DMS153 treated with DMSO at 0.1 percent for 48 hours (cell line): Measurements from ENCODE around the gene ICE1.
"Not testable (repeated sequence)": the region's sequence is repeated elsewhere in the genome, so short reads cannot be mapped to it uniquely, and the experiment has no call there.

Experiments used
- DNase-seq: peaks from one replicate; lab custom pipeline; 2025; ENCODE audit not compliant: unreplicated experiment; lab: John Stamatoyannopoulos, UW

ICE1 gene

DNA sequence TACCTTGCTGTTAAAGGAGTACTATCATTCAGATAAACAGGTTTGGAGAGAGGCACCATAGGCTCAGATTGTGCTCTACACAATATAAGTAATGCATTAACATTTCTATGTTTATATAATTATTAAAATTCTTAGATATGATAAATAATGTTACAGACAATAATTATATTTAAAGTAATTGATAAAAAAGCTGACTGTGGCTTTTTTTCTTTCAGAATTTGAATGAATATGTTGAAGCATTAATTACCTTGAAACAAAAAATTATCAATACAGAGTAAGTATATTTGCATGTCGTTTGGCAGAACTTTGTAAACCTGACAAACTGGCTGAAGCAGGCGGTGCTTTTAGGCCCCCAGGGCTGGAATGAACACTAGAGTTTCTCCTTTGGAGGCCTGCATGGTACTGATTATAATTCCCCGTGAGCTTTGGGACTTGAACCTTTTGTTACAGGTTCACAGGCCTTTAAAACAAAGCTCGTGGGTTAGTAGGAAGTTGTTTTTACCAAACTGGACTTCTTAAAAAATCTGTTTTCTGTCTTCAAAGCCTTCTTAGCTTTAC, 13.8 kb downstream of the ICE1 start:
- DNase-seq, result no peak

DNA sequence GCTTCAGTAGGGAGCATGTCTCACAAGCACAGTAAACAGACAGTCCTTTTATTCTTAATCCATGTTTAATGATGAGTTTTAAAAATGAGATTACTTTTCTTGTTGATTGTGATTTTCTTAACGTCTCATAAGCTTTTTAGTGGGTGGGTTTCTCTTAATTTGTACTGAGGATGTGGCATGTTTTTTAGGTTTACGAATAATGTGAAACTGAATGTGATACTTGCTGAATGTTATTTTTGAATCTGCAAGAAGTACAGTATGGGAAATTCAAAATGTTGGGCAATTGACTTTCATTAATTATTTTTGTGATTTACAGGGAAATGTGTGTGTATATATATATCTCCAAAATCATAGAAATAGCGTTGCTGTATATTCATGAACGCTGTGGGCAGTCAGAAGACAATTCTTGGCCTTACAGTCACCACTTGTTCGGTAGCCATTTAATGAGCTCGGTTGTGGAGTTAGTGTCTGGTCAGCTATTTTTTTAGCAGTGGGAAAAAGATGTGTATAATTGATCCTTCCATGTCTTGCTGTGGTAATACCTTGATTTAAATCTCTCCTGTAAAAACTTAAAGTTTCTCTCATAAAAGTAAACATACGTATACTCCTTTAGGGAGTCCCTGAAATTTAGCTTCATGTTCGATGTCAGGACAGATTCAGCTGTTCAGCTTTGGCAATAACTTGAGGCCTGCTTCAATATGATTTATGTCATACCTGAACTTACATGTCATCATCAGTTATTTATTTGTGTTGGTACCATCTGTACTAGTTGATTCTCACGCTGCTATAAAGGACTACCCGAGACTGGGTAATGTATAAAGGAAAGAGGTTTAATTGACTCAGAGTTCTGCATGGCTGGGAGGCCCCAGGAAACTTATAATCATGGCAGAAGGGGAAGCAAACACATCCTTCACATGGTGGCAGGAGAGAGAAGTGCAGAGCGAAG, 15.0 kb downstream of the ICE1 start:
- DNase-seq, result no peak

DNA sequence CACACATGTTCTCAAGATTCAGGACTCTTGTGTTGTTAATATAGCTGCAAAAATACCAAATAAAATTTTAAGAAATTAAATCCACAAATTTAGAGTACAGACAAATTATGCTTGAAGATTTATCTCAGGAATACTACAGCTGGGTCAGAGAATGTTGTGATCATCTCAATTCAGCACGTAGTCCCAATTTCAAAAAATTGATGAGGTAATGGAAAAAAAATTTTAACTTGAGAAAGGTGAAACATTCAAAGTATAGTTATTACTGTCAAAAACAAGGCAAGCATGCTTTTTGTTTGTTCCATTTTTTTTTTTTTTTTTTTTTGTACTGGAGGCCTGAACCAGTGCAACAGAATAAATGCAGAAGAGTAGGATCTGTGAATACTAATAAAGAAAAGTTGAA, 29.4 kb downstream of the ICE1 start:
- no peak for DNase-seq

DNA sequence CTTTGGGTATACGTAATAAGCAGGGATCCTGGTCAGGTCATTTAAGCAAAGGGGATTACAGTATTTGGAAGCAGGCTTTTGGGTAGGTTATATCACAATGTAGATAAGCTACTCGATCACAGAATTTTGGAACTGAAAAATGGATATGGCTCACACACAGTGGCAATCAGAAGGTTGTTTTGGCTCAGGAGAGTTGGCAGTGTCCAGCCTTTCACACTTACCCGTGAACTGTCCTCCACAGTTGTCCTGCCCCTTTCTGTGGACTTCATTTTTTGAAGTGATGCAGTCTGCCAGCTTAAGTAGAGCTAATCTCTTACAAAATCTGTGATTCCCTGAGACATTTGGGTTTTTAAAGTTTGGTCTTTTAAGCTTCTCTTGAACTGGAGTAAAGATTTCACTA, 30.7 kb downstream of the ICE1 start:
- no peak for DNase-seq

DNA sequence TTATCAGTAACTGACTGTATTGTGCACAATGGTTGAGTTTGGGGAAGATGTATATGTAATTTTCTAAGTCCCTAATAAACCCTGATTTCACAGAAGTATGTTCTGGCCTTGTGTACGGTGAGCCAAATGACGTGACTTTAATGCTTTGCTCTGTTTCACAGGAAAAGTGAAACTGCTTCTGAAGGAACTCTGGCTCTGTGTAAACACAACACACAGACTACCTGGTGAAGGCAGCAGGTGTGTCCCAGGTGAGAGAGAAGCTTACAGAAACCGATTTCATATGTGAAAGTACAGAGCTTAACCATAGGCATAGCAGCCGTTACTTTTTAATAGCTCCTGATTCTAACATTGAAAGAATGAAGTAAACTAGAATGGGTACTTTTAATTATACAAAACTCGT, 31.9 kb downstream of the ICE1 start:
- no peak for DNase-seq

DNA sequence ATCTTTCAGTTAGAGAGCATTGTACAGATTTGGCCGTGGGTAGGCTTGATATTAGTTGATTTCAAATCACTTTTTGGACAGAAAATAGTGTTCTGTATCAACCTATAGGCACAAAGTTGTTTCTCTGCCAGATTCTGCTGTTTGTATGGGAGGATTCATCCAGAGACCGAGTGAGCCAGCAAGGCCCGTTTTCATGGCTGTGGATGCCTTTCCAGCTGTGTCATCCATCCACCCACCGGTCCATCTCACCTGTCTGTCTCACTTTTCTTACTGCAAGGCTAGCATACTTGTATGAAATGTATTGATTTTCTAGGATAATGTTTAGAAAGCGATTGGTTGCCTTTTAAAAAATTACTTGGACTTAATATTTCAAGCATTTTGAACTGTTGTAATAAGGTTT, 34.4 kb downstream of the ICE1 start:
- no peak for DNase-seq

DNA sequence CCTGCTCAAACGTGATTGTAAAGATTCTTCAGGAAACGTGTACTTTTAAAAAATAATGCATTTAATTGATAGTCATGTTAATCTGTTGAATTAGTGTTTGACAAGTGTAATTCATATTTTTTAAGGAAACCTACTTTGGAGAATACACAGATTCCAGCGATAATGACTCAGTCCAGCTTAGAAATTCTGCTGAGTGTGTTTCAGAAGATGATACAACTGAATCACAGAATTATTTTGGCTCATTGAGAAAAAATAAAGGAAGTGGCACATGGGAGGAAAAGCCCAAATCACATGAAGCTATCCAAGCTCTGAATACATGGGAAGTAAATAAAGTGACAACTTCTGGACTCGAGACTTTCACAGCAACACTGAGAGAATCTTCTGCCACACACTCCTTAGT, 37.8 kb downstream of the ICE1 start:
- DNase-seq, result no peak

DNA sequence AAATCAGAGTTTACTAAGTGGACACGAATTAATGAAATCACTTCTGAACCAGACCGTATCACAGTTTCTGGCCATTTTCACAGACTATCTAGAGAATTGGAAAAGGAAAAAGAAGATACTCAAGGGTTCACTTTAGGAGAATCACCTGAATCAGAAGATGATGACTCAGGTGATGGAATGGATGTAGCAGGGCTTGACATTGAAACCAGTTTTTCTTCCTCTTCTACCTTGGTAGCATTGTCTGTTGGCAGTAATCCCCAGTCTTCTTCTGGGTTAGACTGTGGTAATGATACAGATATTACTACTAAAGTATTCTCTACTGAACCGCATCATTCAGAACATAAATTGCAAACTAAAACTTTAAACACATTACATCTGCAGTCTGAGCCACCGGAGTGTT, 38.5 kb downstream of the ICE1 start:
- no peak for DNase-seq

DNA sequence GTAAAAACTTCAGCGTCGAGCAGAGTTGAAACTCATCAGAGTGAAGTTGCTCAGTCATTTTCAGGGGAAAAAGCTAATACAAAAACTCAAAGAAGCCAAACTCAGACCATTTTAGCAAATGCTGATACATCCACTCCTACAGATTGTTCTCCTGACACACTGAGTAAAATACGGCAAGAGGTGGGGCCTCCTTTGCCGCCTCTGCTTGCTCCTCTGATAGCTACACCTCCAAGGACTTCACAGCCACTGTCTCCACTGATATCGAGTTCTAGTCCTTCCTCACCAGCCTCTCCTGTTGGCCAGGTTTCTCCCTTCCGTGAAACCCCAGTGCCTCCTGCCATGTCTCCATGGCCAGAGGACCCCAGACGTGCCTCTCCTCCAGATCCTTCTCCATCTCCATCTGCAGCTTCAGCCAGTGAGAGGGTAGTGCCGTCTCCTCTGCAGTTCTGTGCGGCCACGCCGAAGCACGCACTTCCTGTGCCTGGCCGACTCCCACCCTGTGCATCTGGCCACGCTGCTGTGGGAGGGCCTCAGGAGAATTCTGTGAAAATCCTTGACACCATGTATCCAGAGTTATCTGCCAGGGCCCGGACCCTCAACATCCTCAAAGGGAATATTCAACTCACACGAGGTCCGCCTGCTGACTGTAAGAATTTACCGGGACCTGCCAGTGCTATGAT, 41.7 kb downstream of the ICE1 start:
- DNase-seq, result no peak

DNA sequence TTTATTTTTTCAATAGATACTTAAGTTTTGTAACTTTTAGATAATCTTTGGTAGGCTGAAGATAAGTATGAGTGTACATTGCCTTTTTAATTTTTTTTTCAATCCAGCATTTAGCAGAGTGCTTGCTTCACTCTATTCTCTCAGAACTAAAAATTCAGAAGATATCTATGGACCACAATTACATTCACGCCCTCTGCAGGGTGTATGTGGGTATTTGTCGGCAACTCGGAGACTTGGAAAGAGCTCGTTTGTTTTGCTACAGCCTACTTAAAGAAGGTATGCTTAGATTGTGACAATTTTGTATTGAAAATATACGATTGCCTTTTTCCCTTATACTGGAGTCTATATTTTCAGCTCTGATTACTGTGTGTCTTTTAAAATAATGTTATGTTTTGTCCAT, 43.8 kb downstream of the ICE1 start:
- no peak for DNase-seq

DNA sequence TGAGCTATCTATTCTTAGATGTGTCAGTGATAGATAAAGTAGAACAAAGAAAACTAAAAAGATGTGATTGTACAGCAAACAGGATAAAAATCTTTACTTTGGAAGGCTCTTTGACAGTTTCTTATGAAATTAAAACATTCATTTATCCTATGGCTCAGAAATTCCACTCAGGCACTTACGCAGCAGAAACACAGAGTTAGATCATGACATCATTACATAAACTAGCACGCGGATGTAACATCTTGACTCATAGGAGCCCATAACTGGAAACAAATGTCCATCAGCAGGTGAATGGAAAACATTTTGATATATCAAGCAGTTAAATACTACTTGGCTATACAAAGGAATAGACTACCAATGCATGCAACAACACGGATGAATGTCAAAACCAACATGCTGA, 45.3 kb downstream of the ICE1 start:
- DNase-seq, result no peak

DNA sequence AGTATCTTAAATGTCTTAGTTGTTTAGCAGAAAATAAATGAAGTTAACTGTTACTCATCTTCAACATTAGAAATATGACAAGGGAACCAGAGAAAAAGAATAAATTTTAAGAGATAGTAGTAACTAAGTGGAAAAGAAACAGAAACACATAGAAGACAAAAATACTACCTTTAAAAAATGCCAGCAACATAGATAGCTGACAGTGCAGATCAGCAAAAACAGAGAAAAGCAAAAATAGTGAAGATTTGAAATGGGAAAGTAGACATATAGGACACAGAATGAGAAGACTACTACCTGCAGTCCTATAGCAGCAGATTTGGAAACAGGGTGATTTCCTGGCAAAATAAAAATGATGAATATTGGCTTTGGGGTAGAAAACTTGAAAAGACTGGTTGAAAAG, 48.5 kb downstream of the ICE1 start:
- no peak for DNase-seq

DNA sequence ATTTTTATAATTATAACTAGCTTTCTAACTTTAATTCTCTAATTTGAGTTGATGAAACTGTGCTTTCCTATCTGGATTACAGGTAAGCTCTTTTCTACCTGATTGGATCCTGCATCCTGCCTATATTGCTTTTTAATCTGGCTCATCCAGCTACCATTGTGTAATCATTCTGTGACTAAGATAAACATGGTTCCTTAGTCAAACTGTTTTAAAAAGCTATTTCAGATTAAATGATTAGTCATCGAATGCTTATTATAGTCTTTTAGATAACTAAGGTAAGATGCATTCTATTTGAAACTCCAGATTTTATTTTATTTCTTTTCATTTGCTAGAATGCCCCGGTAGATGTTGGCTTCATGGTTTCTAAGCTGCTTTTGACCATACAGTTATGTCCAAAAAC, 50.7 kb downstream of the ICE1 start:
- no peak for DNase-seq

DNA sequence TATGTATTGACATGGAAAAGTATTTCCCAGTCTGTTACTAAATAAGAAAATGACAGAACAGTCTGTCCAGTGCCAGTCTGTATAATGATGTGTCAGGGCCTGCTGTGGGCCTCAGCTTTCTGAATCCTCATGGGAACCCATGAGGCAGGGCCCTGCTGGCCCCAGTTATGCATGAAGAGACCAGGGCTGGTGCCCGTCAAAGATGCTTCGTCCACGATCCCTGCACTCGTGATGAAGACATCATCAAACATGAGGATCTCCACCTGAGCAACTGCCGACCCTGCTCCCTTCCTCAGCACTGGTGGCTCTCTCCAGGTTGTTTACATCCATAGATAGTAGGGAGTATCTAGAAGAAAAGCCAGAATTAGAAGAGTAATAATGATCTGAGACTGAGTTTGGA, 52.5 kb downstream of the ICE1 start:
- DNase-seq, result no peak

DNA sequence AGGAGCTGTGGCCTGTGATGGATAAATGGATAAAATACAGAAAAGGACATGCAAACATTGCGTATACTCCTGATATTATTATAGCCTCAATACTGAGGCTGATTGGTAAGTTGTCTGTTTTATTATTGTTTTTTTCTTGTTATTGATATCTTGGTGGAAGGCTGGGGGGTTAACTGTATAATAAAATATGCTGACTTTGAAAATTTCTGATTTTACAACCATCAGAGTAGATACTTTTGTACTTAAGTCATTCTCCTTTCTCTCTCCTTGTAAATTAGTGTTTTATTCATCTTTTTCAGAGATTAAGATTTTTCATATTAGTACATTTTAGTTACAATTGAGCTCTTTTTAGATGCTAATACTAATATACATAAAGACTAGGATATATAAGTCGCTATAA, 53.5 kb downstream of the ICE1 start:
- DNase-seq, result no peak

DNA sequence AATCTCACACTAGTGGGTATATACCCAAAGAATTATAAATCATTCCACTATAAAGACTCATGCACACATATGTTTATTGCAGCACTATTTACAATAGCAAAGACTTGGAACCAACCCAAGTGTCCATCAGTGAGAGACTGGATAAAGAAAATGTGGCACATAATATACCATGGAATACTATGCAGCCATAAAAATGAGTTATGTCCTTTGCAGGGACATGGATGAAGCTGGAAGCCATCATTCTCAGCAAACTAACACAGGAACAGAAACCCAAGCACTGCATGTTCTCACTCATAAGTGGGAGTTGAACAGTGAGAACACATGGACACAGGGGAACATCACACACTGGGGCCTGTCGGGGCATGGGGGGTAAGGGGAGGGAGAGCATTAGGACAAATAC, 57.1 kb downstream of the ICE1 start:
- DNase-seq, result not testable (repeated sequence)

DNA sequence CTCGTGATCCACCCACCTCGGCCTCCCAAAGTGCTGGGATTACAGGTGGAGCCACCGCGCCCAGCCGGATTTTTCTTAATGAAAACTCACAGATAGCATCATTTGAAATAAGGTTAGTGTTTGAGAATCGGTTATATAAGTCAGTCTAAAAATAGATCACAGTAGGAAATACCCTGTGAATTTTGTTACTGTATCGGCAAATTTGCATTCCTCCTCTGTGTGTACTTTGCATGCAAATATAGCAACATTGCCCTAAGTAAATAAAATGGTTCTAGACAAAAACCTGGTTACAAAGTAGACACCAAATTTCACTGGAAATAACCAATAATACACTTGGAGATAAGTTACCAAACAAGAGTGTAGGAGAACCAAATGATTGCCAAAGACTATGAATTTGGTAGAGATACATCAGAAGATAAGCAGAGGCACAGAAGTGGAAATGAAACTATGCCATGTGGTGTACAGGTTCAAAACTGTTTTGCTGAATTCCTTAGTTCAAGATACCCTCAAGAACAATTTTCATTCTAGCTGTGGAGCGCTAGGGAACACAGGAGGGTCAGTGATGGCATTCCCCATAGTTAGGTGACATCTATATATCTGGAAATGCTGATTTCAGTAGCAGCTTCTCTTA, 58.1 kb downstream of the ICE1 start:
- DNase-seq, result no peak

DNA sequence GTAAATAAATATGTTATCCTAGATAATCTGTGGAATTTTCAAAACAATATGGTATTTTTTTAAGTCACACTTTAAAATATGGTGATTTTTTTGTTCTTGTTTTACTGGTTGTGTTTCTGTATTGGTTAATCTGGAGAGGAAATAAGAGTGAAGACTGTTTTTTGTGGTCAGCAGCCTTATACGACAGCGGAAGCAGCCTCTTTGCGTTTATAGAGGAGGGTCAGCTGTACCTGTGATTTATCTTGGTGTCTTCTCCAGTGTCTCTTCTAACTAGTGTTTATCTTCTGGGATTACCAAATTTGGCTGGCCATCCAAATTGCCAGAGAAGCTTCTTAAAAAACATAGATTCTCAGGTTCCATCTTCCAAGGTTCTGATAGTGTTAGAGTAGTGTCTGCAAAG, 58.7 kb downstream of the ICE1 start:
- DNase-seq, result no peak

DNA sequence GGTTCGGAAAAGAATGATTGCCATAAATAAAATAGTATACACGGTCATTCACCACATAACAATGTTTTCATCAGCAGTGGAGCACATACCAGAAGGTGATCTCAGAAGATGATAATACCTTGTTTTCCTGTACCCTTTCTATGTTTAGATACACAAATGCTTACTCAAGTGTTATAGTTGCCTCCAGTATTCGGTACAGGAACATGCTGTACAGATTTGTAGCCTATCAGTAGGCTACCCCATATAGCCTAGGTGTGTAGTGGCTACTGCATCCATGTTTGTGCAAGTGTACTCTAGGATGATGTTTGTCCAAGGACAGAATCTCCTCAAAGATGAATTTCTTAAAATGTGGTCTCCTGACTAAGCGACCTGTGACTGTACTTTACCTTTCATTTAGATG, 59.2 kb downstream of the ICE1 start:
- no peak for DNase-seq

DNA sequence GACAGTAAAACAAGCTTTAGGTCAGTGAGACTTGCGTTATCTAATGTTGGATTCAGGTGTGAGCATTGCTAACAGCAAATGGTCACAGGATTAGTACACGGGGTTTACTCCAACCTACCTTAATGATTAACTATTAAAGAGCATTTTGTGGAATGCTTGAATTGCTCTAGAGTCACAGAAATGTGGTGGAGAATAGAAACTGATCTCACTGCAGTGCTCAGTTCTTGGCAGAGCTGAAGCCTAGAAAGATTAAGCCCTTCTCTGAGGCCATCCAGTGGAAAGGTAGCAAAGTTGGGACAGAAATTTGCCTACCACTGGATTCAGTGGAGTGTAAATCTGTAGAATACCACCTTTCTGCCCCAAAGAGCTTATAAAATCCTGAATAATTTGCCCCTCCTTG, 60.9 kb downstream of the ICE1 start:
- no peak for DNase-seq

DNA sequence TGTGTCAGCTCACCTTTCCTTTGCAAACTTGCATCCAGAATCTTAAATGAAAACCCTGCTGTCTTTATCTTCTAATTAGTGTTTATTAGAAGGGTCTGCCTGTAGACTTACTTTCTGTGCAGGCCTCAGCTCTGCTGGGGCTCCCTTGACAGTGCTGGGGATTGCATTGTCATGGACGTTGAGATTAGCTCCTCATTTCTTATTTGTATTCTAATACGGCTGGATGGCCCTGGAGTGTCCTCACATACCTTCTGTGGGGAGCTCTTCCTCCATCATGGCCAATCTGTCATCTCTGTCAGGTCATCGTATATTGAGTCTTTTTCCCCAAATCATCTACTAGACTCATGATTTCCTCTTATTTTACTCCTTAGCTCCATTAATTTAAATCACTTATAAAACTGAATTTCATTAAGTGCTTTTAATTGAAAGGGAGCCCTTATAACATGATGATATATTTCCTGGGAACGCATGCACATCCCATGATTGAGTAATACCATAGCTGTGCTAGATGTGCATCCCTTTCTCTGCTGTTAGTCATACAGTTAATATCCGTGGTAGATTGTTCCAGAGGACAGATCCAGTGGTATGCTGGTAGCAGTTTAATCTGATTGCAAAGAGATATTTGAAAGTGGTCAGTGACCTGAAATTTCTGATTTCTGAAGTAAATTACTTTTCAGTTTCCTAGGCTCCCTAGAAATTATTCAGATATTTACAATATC, 61.6 kb downstream of the ICE1 start:
- DNase-seq, result no peak
